ENCODE measurements around the gene CALR. TPM values are rescaled to one million over a fixed set of nuclear protein-coding genes. Genes with fewer than 3 reads are reported as not detected.

CALR gene
- total RNA-seq, 1 experiment from 2014 or later: 1,088 TPM

DNA sequence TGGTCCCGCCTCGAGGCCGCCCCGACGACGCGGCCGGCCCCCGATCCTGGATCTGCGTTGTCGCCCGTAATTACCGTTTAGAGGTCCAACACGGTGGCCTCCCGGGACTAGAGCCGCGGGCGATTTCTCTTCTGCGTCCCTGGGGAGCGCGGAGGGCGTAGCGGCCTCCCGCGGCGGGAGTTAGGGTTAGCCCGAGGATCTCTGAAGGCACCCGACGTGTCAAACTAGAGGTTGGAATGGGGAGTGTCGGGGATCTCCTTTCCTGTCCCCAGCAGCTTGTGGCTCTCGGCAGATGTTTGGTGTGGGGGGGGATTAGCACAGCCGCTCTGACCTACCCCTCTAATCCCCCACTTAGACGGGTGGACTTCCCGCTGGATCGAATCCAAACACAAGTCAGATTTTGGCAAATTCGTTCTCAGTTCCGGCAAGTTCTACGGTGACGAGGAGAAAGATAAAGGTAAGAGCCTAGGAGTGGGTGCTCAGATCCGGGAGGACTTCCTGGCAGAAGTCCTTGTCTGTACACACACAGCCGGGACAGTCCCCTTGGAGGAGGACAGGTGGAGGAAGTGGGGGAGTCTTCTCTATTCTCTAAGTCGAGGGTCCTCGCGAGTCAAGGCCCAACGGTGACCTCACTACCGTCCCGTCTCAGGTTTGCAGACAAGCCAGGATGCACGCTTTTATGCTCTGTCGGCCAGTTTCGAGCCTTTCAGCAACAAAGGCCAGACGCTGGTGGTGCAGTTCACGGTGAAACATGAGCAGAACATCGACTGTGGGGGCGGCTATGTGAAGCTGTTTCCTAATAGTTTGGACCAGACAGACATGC, 581 bp downstream of the CALR start:
- POLR2A ChIA-PET: interaction anchor here (2.0 kb wide), 1 partner anchor 54 kb away, joined by 13 read pairs; no protein-coding TSS in a partner anchor
- no peak for TF ChIP-seq ZNF263 (CRISPR knock-in tag; IDR thresholded peaks at IDR 0.05; ENCODE audit: low read depth)
- no peak for TF ChIP-seq FOXJ3 (CRISPR knock-in tag; IDR thresholded peaks at IDR 0.05; ENCODE audit: borderline replicate concordance)
- TF ChIP-seq, protein P1, sequence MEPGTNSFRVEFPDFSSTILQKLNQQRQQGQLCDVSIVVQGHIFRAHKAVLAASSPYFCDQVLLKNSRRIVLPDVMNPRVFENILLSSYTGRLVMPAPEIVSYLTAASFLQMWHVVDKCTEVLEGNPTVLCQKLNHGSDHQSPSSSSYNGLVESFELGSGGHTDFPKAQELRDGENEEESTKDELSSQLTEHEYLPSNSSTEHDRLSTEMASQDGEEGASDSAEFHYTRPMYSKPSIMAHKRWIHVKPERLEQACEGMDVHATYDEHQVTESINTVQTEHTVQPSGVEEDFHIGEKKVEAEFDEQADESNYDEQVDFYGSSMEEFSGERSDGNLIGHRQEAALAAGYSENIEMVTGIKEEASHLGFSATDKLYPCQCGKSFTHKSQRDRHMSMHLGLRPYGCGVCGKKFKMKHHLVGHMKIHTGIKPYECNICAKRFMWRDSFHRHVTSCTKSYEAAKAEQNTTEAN (CRISPR knock-in tag; IDR thresholded peaks at IDR 0.05): 0 out of 2 replicates have a peak, but pooled peaks have one; percentile 65
- TF ChIP-seq, protein P2, sequence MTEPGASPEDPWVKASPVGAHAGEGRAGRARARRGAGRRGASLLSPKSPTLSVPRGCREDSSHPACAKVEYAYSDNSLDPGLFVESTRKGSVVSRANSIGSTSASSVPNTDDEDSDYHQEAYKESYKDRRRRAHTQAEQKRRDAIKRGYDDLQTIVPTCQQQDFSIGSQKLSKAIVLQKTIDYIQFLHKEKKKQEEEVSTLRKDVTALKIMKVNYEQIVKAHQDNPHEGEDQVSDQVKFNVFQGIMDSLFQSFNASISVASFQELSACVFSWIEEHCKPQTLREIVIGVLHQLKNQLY (CRISPR knock-in tag; IDR thresholded peaks at IDR 0.05): no peak
- no peak for TF ChIP-seq NFE2L1 (CRISPR knock-in tag; IDR thresholded peaks at IDR 0.05)
- CTCF ChIA-PET: no interaction called here
- H3K4me3 Mint-ChIP-seq: peak overlapping the region; percentile 99
- H3K36me3 Mint-ChIP-seq: peaks cover 56% of the 10 kb centered on the region
- peak overlapping the region; percentile 90 for H3K27ac Mint-ChIP-seq
- no peaks in the 10 kb centered on the region for H3K9me3 Mint-ChIP-seq
- no peak for ATAC-seq
- H3K4me1 Mint-ChIP-seq: peaks cover 32% of the 10 kb centered on the region
- DNase-seq (ENCODE audit: low spot score): no peak
- no peaks in the 10 kb centered on the region; the same call in 1 of the 2 replicates for H3K27me3 Mint-ChIP-seq (ENCODE audit: low read depth)

DNA sequence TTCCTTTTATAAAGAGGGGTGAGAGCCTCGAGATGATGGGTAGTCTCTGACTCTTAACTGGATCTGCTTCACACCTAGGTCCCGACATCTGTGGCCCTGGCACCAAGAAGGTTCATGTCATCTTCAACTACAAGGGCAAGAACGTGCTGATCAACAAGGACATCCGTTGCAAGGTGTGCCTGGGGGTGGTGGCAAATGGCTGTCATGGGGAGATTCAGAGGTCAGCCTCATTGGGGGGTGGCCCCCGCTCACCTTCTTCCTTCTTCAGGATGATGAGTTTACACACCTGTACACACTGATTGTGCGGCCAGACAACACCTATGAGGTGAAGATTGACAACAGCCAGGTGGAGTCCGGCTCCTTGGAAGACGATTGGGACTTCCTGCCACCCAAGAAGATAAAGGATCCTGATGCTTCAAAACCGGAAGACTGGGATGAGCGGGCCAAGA, 1.6 kb downstream of the CALR start:
- DNase-seq (ENCODE audit: low spot score): no peak
- TF ChIP-seq, protein P3, sequence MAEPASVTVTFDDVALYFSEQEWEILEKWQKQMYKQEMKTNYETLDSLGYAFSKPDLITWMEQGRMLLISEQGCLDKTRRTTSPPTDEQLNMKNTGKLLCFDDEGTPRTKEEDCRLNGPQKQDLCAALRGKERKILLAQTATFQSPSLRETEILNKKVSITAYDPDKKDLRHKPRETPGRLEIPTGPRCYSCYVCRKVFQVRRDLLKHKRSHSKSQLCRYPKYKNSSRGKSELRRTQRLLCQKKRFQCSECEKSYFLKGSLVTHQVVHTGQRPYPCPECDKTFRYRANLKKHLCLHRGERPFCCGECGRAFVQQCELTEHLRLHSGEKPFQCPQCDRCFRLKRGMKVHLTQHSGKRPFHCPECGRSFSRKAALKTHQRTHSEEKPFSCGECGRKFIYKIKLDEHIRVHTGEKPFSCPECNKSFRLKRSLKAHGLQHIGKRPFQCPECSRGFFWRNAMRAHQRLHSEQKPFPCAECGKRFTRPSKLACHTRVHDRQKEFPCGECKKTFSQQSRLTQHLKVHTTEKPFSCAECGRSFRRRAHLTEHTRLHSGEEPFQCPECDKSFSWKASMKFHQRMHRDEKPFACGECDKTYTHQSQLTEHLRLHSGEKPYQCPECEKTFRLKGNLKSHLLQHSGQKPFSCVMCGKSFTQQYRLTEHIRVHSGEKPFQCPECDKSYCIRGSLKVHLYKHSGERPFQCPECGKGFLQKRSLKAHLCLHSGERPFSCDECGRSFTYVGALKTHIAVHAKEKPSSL (CRISPR knock-in tag; conservative IDR thresholded peaks at IDR 0.05): no peak
- TF ChIP-seq, protein P4, sequence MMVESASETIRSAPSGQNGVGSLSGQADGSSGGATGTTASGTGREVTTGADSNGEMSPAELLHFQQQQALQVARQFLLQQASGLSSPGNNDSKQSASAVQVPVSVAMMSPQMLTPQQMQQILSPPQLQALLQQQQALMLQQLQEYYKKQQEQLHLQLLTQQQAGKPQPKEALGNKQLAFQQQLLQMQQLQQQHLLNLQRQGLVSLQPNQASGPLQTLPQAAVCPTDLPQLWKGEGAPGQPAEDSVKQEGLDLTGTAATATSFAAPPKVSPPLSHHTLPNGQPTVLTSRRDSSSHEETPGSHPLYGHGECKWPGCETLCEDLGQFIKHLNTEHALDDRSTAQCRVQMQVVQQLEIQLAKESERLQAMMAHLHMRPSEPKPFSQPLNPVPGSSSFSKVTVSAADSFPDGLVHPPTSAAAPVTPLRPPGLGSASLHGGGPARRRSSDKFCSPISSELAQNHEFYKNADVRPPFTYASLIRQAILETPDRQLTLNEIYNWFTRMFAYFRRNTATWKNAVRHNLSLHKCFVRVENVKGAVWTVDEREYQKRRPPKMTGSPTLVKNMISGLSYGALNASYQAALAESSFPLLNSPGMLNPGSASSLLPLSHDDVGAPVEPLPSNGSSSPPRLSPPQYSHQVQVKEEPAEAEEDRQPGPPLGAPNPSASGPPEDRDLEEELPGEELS (CRISPR knock-in tag; IDR thresholded peaks at IDR 0.05): no peak
- TF ChIP-seq PRRX2 (CRISPR knock-in tag; IDR thresholded peaks at IDR 0.05) (no peak), MXD4 (CRISPR knock-in tag; IDR thresholded peaks at IDR 0.05; ENCODE audit: borderline replicate concordance) (no peak), SMAD3 (CRISPR knock-in tag; IDR thresholded peaks at IDR 0.05; ENCODE audit: borderline replicate concordance) (no peak), ATF1 (CRISPR knock-in tag; IDR thresholded peaks at IDR 0.05) (no peak), RORB (CRISPR knock-in tag; IDR thresholded peaks at IDR 0.05) (no peak), ZNF423 (CRISPR knock-in tag; IDR thresholded peaks at IDR 0.05) (no peak), CBFB (CRISPR knock-in tag; IDR thresholded peaks at IDR 0.05; ENCODE audit: low read depth) (no peak), TEAD4 (CRISPR knock-in tag; IDR thresholded peaks at IDR 0.05) (no peak), TEAD1 (CRISPR knock-in tag; IDR thresholded peaks at IDR 0.05) (no peak), NFATC4 (CRISPR knock-in tag; IDR thresholded peaks at IDR 0.05) (no peak)
- TF ChIP-seq, protein P5, sequence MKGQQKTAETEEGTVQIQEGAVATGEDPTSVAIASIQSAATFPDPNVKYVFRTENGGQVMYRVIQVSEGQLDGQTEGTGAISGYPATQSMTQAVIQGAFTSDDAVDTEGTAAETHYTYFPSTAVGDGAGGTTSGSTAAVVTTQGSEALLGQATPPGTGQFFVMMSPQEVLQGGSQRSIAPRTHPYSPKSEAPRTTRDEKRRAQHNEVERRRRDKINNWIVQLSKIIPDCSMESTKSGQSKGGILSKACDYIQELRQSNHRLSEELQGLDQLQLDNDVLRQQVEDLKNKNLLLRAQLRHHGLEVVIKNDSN (CRISPR knock-in tag; IDR thresholded peaks at IDR 0.05): no peak
- TF ChIP-seq, protein P6, sequence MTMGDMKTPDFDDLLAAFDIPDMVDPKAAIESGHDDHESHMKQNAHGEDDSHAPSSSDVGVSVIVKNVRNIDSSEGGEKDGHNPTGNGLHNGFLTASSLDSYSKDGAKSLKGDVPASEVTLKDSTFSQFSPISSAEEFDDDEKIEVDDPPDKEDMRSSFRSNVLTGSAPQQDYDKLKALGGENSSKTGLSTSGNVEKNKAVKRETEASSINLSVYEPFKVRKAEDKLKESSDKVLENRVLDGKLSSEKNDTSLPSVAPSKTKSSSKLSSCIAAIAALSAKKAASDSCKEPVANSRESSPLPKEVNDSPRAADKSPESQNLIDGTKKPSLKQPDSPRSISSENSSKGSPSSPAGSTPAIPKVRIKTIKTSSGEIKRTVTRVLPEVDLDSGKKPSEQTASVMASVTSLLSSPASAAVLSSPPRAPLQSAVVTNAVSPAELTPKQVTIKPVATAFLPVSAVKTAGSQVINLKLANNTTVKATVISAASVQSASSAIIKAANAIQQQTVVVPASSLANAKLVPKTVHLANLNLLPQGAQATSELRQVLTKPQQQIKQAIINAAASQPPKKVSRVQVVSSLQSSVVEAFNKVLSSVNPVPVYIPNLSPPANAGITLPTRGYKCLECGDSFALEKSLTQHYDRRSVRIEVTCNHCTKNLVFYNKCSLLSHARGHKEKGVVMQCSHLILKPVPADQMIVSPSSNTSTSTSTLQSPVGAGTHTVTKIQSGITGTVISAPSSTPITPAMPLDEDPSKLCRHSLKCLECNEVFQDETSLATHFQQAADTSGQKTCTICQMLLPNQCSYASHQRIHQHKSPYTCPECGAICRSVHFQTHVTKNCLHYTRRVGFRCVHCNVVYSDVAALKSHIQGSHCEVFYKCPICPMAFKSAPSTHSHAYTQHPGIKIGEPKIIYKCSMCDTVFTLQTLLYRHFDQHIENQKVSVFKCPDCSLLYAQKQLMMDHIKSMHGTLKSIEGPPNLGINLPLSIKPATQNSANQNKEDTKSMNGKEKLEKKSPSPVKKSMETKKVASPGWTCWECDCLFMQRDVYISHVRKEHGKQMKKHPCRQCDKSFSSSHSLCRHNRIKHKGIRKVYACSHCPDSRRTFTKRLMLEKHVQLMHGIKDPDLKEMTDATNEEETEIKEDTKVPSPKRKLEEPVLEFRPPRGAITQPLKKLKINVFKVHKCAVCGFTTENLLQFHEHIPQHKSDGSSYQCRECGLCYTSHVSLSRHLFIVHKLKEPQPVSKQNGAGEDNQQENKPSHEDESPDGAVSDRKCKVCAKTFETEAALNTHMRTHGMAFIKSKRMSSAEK (CRISPR knock-in tag; IDR thresholded peaks at IDR 0.05; ENCODE audit: borderline replicate concordance): no peak
- TF ChIP-seq, protein P7, sequence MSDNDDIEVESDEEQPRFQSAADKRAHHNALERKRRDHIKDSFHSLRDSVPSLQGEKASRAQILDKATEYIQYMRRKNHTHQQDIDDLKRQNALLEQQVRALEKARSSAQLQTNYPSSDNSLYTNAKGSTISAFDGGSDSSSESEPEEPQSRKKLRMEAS (CRISPR knock-in tag; IDR thresholded peaks at IDR 0.05): no peak
- TF ChIP-seq, protein P8, sequence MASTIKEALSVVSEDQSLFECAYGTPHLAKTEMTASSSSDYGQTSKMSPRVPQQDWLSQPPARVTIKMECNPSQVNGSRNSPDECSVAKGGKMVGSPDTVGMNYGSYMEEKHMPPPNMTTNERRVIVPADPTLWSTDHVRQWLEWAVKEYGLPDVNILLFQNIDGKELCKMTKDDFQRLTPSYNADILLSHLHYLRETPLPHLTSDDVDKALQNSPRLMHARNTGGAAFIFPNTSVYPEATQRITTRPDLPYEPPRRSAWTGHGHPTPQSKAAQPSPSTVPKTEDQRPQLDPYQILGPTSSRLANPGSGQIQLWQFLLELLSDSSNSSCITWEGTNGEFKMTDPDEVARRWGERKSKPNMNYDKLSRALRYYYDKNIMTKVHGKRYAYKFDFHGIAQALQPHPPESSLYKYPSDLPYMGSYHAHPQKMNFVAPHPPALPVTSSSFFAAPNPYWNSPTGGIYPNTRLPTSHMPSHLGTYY (CRISPR knock-in tag; IDR thresholded peaks at IDR 0.05): no peak
- no peak for ATAC-seq
- CTCF ChIA-PET: no interaction called here
- Mint-ChIP-seq H3K4me1 (peaks cover 30% of the 10 kb centered on the region), H3K9me3 (no peaks in the 10 kb centered on the region), H3K27ac (peak overlapping the region; percentile 89), H3K4me3 (peak overlapping the region; percentile 99), H3K36me3 (peaks cover 62% of the 10 kb centered on the region), H3K27me3 (ENCODE audit: low read depth) (no peaks in the 10 kb centered on the region; the same call in 1 of the 2 replicates)
- POLR2A ChIA-PET: no interaction called here
